ENCODE measurements around the gene CCL19. TPM values are rescaled to one million over a fixed set of nuclear protein-coding genes. Genes with fewer than 3 reads are reported as not detected.

Gene CCL19
- total RNA-seq, 1 donor from 2014 or later = not detected

Small RNA genes within 50 kb of the gene (small RNA-seq; reads per million reads assigned to genes)
- gene CCL27 = not detected

Other genes starting within 250 kb of the CCL19 start
- 23.1 TPM for gene FAM219A, start 232.7 kb downstream of the CCL19 start, total RNA-seq
- 0.78 TPM for gene DNAI1, start 232.5 kb downstream of the CCL19 start, total RNA-seq
- gene ENHO, start 168.3 kb downstream of the CCL19 start, total RNA-seq = 37.6 TPM
- gene CNTFR, start 101.6 kb downstream of the CCL19 start, total RNA-seq = 14.0 TPM
- gene RPP25L, start 79.2 kb downstream of the CCL19 start, total RNA-seq = 5.5 TPM
- gene DCTN3, start 70.8 kb downstream of the CCL19 start, total RNA-seq = 108 TPM
- gene ARID3C, start 62.2 kb downstream of the CCL19 start, total RNA-seq = not detected
- 24.3 TPM for gene SIGMAR1, start 53.5 kb downstream of the CCL19 start, total RNA-seq
- 32.4 TPM for gene GALT, start 44.6 kb downstream of the CCL19 start, total RNA-seq
- gene IL11RA, start 39.1 kb downstream of the CCL19 start, total RNA-seq = 5.0 TPM
- gene CCL27, start 28.6 kb downstream of the CCL19 start, total RNA-seq = 0.31 TPM
- gene CCL21, start 18.9 kb upstream of the CCL19 start, total RNA-seq = not detected